HFF-Myc (cell line): Measurements from ENCODE around the gene LRRC3.

Experiments
- DNase-seq: peaks from one replicate; pipeline ENCODE4 v3.0.0-alpha.2; 2011; ENCODE audit warnings: low read depth; ENCODE audit errors: extremely low read depth
- H3K4me3 ChIP-seq: replicated peaks from 2 replicates; pipeline ENCODE4 v1.5.1; 2011; ENCODE audit warnings: low read depth, mild to moderate bottlenecking, control low read depth, low read length
- TF ChIP-seq, protein P1 (sequence below): IDR thresholded peaks from 2 replicates; pipeline ENCODE4 v1.5.1; 2012; ENCODE audit warnings: mild to moderate bottlenecking, low read depth, low read length, control low read depth; ENCODE audit errors: missing control alignments

LRRC3 gene

DNA sequence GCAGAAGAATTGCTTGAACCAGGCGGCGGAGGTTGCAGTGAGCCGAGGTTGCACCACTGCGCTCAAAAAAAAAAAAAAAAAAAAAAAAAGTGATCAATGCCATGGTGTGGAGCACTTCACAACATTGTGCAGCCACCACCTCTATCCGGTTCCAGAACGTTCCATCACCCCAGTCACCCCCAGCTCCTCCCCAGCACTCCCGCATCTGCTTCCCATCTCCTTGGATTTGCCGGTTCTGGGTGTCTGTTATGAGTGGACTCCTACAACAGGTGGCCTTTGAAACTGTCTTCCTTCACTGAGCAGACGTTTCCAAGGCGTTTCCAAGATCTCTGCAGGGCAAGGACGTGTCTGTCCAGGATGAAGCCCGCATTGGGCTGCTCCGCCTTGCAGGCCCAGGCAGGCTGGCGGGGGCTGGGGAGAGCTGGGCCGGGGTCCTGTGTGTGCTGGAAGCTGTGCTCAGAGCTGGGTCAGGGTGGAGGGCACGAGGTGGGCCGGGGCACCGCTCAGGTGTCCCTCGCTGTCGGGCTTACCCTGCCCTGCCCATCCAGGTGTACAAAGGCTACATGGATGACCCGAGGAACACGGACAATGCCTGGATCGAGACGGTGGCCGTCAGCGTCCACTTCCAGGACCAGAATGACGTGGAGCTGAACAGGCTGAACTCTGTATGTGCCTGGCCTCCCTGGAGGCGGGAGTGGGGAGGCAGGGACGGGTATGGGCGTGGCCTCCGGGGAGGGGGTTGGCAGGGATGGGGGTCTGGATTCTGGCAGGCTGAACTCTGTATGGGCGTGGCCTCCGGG is 14.9 kb upstream of the LRRC3 start:
- no peak for DNase-seq

DNA sequence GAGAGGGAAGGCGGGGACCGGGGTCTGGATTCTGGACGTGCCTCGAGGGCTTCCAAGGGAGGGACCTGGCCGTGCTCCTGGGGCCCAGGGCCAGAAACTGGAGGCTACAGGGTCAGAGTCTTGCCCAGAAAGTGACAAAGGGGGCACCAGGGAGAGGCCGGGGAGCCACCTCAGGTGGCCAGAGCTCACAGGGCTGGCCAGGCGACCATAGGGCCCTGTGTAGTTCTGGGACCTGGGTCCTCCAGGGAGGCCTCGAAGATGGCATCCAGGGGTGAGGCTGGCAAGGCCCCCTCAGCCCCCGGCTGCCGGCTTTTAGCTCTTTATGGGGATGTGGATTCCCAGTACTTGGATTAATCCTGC is 14.3 kb upstream of the LRRC3 start:
- TF ChIP-seq, protein P1, sequence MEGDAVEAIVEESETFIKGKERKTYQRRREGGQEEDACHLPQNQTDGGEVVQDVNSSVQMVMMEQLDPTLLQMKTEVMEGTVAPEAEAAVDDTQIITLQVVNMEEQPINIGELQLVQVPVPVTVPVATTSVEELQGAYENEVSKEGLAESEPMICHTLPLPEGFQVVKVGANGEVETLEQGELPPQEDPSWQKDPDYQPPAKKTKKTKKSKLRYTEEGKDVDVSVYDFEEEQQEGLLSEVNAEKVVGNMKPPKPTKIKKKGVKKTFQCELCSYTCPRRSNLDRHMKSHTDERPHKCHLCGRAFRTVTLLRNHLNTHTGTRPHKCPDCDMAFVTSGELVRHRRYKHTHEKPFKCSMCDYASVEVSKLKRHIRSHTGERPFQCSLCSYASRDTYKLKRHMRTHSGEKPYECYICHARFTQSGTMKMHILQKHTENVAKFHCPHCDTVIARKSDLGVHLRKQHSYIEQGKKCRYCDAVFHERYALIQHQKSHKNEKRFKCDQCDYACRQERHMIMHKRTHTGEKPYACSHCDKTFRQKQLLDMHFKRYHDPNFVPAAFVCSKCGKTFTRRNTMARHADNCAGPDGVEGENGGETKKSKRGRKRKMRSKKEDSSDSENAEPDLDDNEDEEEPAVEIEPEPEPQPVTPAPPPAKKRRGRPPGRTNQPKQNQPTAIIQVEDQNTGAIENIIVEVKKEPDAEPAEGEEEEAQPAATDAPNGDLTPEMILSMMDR = no peak
- DNase-seq = no peak
- no peak overlapping the region for H3K4me3 ChIP-seq

More for the DNA sequence above, 14.9 kb upstream of the LRRC3 start:
- no peak overlapping the region for H3K4me3 ChIP-seq
- TF ChIP-seq, protein P1 = no peak

DNA sequence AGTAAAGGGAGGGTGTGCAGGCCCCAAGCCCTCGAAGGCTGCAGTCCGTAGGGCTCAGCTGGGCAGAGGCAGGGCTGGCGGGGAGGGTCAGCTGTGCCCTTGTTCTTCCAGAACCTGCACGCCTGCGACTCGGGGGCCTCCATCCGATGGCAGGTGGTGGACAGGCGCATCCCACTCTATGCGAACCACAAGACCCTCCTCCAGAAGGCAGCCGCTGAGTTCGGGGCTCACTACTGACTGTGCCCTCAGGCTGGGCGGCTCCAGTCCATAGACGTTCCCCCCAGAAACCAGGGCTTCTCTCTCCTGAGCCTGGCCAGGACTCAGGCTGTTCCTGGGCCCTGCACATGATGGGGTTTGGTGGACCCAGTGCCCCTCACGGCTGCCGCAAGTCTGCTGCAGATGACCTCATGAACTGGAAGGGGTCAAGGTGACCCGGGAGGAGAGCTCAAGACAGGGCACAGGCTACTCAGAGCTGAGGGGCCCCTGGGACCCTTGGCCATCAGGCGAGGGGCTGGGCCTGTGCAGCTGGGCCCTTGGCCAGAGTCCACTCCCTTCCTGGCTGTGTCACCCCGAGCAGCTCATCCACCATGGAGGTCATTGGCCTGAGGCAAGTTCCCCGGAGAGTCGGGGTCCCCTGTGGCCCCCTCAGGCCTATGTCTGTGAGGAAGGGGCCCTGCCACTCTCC is 13.6 kb upstream of the LRRC3 start:
- TF ChIP-seq, protein P1 = no peak
- DNase-seq = no peak

DNA sequence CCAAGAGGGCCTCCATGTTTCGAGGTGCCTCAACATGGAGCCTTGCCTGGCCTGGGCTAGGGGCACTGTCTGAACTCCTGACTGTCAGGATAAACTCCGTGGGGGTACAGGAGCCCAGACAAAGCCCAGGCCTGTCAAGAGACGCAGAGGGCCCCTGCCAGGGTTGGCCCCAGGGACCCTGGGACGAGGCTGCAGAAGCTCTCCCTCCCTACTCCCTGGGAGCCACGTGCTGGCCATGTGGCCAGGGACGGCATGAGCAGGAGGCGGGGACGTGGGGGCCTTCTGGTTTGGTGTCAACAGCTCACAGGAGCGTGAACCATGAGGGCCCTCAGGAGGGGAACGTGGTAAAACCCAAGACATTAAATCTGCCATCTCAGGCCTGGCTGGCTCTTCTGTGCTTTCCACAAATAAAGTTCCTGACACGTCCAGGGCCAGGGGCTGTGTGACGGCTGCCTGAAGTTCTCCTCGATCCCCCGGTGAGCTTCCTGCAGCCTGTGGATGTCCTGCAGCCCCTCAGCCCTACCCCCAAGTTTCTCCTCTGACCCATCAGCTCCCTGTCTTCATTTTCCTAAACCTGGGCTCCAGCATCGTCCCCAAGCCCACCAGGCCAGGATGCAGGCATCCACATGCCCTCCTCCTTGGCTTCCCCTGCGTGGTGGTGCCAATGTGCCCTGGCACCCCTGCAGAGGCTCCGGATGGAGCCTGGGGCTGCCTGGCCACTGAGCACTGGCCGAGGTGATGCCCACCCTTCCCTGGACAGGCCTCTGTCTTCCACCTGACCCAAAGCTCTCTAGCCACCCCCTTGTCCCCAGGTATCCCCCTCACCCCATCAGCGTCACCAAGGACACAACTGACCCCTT is 12.8 kb upstream of the LRRC3 start:
- no peak overlapping the region for H3K4me3 ChIP-seq
- no peak for DNase-seq
- TF ChIP-seq, protein P1 = no peak

More for the DNA sequence above, 13.6 kb upstream of the LRRC3 start:
- H3K4me3 ChIP-seq = no peak overlapping the region

DNA sequence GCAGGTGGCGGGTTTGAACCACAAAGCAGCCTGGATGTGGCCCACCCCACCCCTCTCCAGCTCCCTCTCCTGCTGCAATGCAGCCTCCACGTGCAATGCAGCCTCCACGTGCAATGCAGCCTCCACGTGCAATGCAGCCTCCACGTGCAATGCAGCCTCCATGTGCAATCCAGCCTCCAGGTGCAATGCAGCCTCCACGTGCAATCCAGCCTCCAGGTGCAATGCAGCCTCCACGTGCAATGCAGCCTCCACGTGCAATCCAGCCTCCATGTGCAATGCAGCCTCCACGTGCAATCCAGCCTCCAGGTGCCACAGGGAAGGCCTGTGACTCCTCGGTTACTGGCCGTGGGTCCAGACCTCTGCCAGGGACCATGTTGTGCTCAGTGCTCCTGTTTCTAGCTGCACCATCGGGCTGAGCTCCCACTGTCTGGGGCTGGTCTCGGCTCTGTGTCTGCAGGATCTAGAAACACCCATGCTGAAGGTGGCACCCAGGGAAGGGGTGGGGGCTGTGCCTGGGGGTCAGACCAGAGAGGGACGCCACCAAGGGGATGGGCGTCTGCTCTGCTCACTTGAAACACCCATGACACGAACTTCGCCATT is 11.9 kb upstream of the LRRC3 start:
- TF ChIP-seq, protein P1 = no peak

DNA sequence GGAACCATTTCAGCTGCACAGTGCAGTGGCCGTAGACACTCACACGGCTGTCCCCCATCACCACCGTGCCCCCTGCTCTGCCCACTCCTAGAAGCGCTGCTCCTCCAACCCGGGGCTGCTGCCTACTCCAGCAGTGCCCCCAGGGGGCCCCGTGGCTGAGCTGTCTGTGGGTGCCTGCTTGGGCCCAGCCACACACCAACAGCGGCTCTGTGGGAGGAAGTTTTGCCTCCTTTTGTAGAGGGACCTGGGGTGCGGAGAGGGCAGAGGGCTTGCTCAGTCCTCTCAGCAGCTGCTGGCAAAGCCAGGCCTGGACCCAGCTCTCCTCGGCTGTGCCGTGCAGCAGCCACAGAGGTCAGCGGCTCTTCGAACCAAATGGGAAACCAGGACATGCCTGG is 11.4 kb upstream of the LRRC3 start:
- no peak for DNase-seq

More for the DNA sequence above, 11.9 kb upstream of the LRRC3 start:
- DNase-seq = no peak
- H3K4me3 ChIP-seq = no peak overlapping the region

More for the DNA sequence above, 11.4 kb upstream of the LRRC3 start:
- H3K4me3 ChIP-seq = no peak overlapping the region
- TF ChIP-seq, protein P1 = no peak
